NCI-H2171 treated with DMSO at 0.1 percent for 48 hours (cell line): ENCODE measurements around the gene HMOX1.

ENCODE experiments used
- DNase-seq: peaks from one replicate; lab custom pipeline; 2025; lab: John Stamatoyannopoulos, UW

The HMOX1 gene

GRCh38 chr22:35380537-35381423 is at the start of gene HMOX1:
TSS of gene HMOX1 (plus strand) at chr22:35381096. CDS start at chr22:35381174, 78 bp downstream.
- DNase-seq: peak; percentile 42

- DNase-seq: no peak
These were observed 48.6 kb upstream of the HMOX1 start for GRCh38 chr22:35332278-35332677.

- DNase-seq: no peak
These were observed 47.7 kb upstream of the HMOX1 start for GRCh38 chr22:35333220-35333619.

GRCh38 chr22:35334004-35334403 is 46.9 kb upstream of the HMOX1 start:
- no peak for DNase-seq

- DNase-seq: no peak
These were observed 45.4 kb upstream of the HMOX1 start for GRCh38 chr22:35335468-35335867.

- DNase-seq: no peak
These were observed 44.7 kb upstream of the HMOX1 start for GRCh38 chr22:35335936-35336781.

GRCh38 chr22:35337932-35338331 is 43.0 kb upstream of the HMOX1 start:
- DNase-seq: no peak

- no peak for DNase-seq
These were observed 39.6 kb upstream of the HMOX1 start for GRCh38 chr22:35341090-35341874.

GRCh38 chr22:35342390-35342789 is 38.5 kb upstream of the HMOX1 start:
- no peak for DNase-seq

- no peak for DNase-seq
These were observed 37.0 kb upstream of the HMOX1 start for GRCh38 chr22:35343664-35344550.

- DNase-seq: no peak
These were observed 35.8 kb upstream of the HMOX1 start for GRCh38 chr22:35344956-35345690.

- DNase-seq: no peak
These were observed 34.9 kb upstream of the HMOX1 start for GRCh38 chr22:35345808-35346505.

GRCh38 chr22:35346596-35347220 is 34.2 kb upstream of the HMOX1 start:
- DNase-seq: no peak

- no peak for DNase-seq
These were observed 33.4 kb upstream of the HMOX1 start for GRCh38 chr22:35347462-35347861.

- DNase-seq: no peak
These were observed 32.8 kb upstream of the HMOX1 start for GRCh38 chr22:35348026-35348590.

GRCh38 chr22:35348703-35349102 is 32.2 kb upstream of the HMOX1 start:
- no peak for DNase-seq

GRCh38 chr22:35349368-35349703 is 31.6 kb upstream of the HMOX1 start:
- DNase-seq: peak; percentile 93

- peak; percentile 91 for DNase-seq
These were observed 31.0 kb upstream of the HMOX1 start for GRCh38 chr22:35349704-35350538.
